Ishikawa (cell line): Measurements from ENCODE around the gene OSM.

Experiments
- CEBPB ChIP-seq: IDR thresholded peaks from 2 replicates; pipeline ENCODE4 v1.6.1; 2012
- CREB1 ChIP-seq: IDR thresholded peaks from 2 replicates; pipeline ENCODE4 v1.6.1; 2012; ENCODE audit warnings: low read depth
- EGR1 ChIP-seq: IDR thresholded peaks from 2 replicates; pipeline ENCODE4 v1.6.1; 2012
- EP300 ChIP-seq: IDR thresholded peaks from 2 replicates; pipeline ENCODE4 v1.6.1; 2012; ENCODE audit warnings: borderline replicate concordance
- FOXM1 ChIP-seq: IDR thresholded peaks from 2 replicates; pipeline ENCODE4 v1.6.1; 2012; ENCODE audit warnings: low read depth, borderline replicate concordance
- MAX ChIP-seq: IDR thresholded peaks from 2 replicates; pipeline ENCODE4 v1.6.1; 2012
- NFIC ChIP-seq: IDR thresholded peaks from 2 replicates; pipeline ENCODE4 v1.6.1; 2012
- RAD21 ChIP-seq: IDR thresholded peaks from 2 replicates; pipeline ENCODE4 v1.6.1; 2012; ENCODE audit warnings: low read depth
- REST ChIP-seq: IDR thresholded peaks from 2 replicates; pipeline ENCODE4 v1.6.1; 2012; ENCODE audit warnings: low read depth, mild to moderate bottlenecking
- TAF1 ChIP-seq: IDR thresholded peaks from 2 replicates; pipeline ENCODE4 v1.6.1; 2012; ENCODE audit warnings: low read depth, mild to moderate bottlenecking
- TCF12 ChIP-seq: IDR thresholded peaks from 2 replicates; pipeline ENCODE4 v1.6.1; 2012; ENCODE audit warnings: low read depth
- TEAD4 ChIP-seq: IDR thresholded peaks from 2 replicates; pipeline ENCODE4 v1.6.1; 2012
- USF1 ChIP-seq: IDR thresholded peaks from 2 replicates; pipeline ENCODE4 v1.6.1; 2012
- YY1 ChIP-seq: IDR thresholded peaks from 2 replicates; pipeline ENCODE4 v1.6.1; 2012; ENCODE audit warnings: low read depth
- ZBTB7A ChIP-seq: IDR thresholded peaks from 2 replicates; pipeline ENCODE4 v1.6.1; 2012; ENCODE audit warnings: low read depth

OSM gene

GRCh38 chr22:30266445-30267381, at the start of gene OSM:
Gene OSM, minus strand, starts transcription at chr22:30266851. Its CDS starts 52 bp downstream, at chr22:30266799.
- TF ChIP-seq ZBTB7A (no peak), EGR1 (no peak), FOXM1 (no peak), REST (no peak), TCF12 (no peak), NFIC (no peak), YY1 (no peak), MAX (no peak), CEBPB (no peak), TEAD4 (no peak), USF1 (no peak)

- no peak for TF ChIP-seq TAF1
- TF ChIP-seq EGR1: no peak
- no peak for TF ChIP-seq TCF12
- TF ChIP-seq TEAD4: no peak
- no peak for TF ChIP-seq REST
These were observed 49.4 kb upstream of the OSM start for GRCh38 chr22:30315962-30316576.

- TF ChIP-seq FOXM1 (no peak), REST (no peak), TAF1 (no peak), YY1 (no peak), CREB1 (no peak), EP300 (no peak), TCF12 (no peak), ZBTB7A (no peak), MAX (no peak), CEBPB (no peak), TEAD4 (no peak), USF1 (no peak), EGR1 (no peak), RAD21 (no peak), NFIC (no peak)
These were observed 48.3 kb upstream of the OSM start for GRCh38 chr22:30314915-30315314.
